ENCODE data around the gene MORC3.

Gene MORC3

DNA sequence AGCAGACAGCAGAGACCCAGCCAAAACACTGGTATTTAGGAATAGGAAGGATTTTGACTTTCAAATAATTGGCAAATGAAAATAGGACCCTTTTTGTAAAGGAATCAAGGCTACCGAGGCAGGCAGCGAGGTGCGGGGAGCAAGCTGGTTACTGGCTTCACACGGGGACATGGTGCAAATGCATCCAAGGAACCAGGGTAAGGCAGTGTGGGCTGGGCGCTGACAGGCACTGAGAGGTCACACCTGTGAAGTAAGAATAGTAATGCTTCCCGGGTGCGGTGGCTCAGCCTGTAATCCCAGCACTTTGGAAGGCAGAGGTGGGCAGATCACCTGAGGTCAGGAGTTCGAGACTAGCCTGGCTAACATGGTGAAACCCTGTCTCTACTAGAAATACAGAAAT, 80.7 kb downstream of the MORC3 start:
- no peaks in the 10 kb centered on the region for H3K27me3 ChIP-seq (ENCODE audit: insufficient read depth, poor library complexity, severe bottlenecking)
- H3K4me3 ChIP-seq (ENCODE audit: severe bottlenecking), result no peak overlapping the region
- H3K27ac ChIP-seq (ENCODE audit: poor library complexity, severe bottlenecking), result no peak overlapping the region
- TF ChIP-seq CTCF (IDR thresholded peaks at IDR 0.05; ENCODE audit: poor library complexity, severe bottlenecking), result no peak
- H3K4me1 ChIP-seq (ENCODE audit: insufficient read depth, poor library complexity, severe bottlenecking), result no peaks in the 10 kb centered on the region
- no peaks in the 10 kb centered on the region for H3K9me3 ChIP-seq (ENCODE audit: severe bottlenecking)
- peaks cover 77% of the 10 kb centered on the region for H3K36me3 ChIP-seq (ENCODE audit: low read depth)
- DNase-seq (ENCODE audit: low spot score) (no peak), ATAC-seq (ENCODE audit: low read depth) (no peak)

DNA sequence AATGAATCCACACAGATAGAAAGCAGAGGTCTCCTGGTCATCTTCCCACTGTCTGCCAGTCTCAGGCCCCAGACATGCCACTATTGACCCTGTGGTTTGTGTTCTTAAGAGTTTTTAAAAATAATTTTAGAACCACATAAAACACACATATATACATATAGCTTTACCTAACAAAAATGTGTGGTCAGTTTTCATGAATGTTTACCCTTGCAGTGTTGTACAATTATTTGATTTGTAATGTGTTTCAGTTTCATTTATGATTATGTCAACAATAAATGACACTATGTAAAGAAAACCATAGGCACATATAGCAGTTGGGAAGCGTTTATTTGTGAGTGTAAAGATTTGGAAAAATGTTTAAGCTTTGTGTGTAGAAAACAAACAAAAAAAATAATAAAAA, 82.3 kb downstream of the MORC3 start:
- Histone ChIP-seq H3K4me3 (ENCODE audit: severe bottlenecking) (no peak overlapping the region), H3K27me3 (ENCODE audit: insufficient read depth, poor library complexity, severe bottlenecking) (no peaks in the 10 kb centered on the region), H3K27ac (ENCODE audit: poor library complexity, severe bottlenecking) (no peak overlapping the region), H3K9me3 (ENCODE audit: severe bottlenecking) (no peaks in the 10 kb centered on the region), H3K36me3 (ENCODE audit: low read depth) (peaks cover 81% of the 10 kb centered on the region), H3K4me1 (ENCODE audit: insufficient read depth, poor library complexity, severe bottlenecking) (no peaks in the 10 kb centered on the region)
- no peak for DNase-seq (ENCODE audit: low spot score)
- ATAC-seq (ENCODE audit: low read depth), result no peak
- TF ChIP-seq CTCF (IDR thresholded peaks at IDR 0.05; ENCODE audit: poor library complexity, severe bottlenecking), result no peak

- H3K4me1 ChIP-seq (ENCODE audit: insufficient read depth, poor library complexity, severe bottlenecking), result no peaks in the 10 kb centered on the region
- H3K27me3 ChIP-seq (ENCODE audit: insufficient read depth, poor library complexity, severe bottlenecking), result no peaks in the 10 kb centered on the region
- TF ChIP-seq CTCF (IDR thresholded peaks at IDR 0.05; ENCODE audit: poor library complexity, severe bottlenecking), result no peak
- H3K36me3 ChIP-seq (ENCODE audit: low read depth), result peaks cover 79% of the 10 kb centered on the region
- H3K27ac ChIP-seq (ENCODE audit: poor library complexity, severe bottlenecking), result no peak overlapping the region
- no peak overlapping the region for H3K4me3 ChIP-seq (ENCODE audit: severe bottlenecking)
- ATAC-seq (ENCODE audit: low read depth), result no peak
- DNase-seq (ENCODE audit: low spot score), result no peak
- H3K9me3 ChIP-seq (ENCODE audit: severe bottlenecking), result no peaks in the 10 kb centered on the region
Measured at GRCh38 chr21:36403713-36404112, 83.7 kb downstream of the MORC3 start.

DNA sequence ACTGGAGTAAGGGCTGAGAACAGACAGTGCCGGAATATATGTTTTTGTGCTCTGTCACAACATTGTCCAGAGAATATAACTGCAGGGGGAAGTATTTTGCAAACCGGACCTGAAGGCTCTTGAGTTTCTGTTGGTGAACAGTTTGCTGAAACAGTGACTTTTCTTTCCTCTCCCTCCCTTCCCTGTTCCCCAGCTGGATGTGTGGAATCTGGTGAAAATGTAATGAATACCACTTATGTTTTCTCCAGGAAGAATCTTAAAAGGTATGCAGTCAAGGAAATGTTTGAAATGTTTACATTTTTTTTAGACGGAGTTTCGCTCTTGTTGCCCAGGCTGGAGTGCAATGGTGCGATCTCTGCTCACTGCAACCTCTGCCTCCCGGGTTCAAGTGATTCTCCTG, 88.6 kb downstream of the MORC3 start:
- peaks cover 61% of the 10 kb centered on the region for H3K36me3 ChIP-seq (ENCODE audit: low read depth)
- ATAC-seq (ENCODE audit: low read depth) (no peak), DNase-seq (ENCODE audit: low spot score) (no peak)
- no peak overlapping the region for H3K4me3 ChIP-seq (ENCODE audit: severe bottlenecking)
- TF ChIP-seq CTCF (IDR thresholded peaks at IDR 0.05; ENCODE audit: poor library complexity, severe bottlenecking), result no peak
- H3K27ac ChIP-seq (ENCODE audit: poor library complexity, severe bottlenecking), result no peak overlapping the region
- H3K27me3 ChIP-seq (ENCODE audit: insufficient read depth, poor library complexity, severe bottlenecking), result no peaks in the 10 kb centered on the region
- H3K9me3 ChIP-seq (ENCODE audit: severe bottlenecking), result no peaks in the 10 kb centered on the region
- H3K4me1 ChIP-seq (ENCODE audit: insufficient read depth, poor library complexity, severe bottlenecking), result no peaks in the 10 kb centered on the region

DNA sequence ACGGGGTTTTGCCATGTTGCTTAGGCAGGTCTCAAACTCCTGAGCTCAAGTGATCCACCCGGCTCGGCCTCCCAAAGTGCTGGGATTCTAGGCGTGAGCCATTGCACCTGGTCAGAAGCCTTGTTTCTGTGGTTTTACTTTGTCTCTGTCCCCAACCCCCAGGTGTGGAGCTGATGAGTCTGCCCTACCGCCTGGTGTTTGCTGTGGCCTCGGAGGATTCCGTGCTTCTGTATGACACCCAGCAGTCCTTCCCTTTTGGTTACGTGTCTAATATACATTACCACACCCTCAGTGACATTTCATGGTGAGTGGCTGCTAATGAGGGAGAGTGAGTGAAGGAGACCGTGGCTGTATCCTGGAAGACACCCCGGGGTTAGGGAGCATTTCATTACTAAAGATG, 91.3 kb downstream of the MORC3 start:
- TF ChIP-seq CTCF (IDR thresholded peaks at IDR 0.05; ENCODE audit: poor library complexity, severe bottlenecking), result no peak
- no peak overlapping the region for H3K27ac ChIP-seq (ENCODE audit: poor library complexity, severe bottlenecking)
- no peaks in the 10 kb centered on the region for H3K27me3 ChIP-seq (ENCODE audit: insufficient read depth, poor library complexity, severe bottlenecking)
- ATAC-seq (ENCODE audit: low read depth), result no peak
- DNase-seq (ENCODE audit: low spot score), result no peak
- H3K4me3 ChIP-seq (ENCODE audit: severe bottlenecking), result no peak overlapping the region
- H3K36me3 ChIP-seq (ENCODE audit: low read depth), result peaks cover 68% of the 10 kb centered on the region
- no peaks in the 10 kb centered on the region for H3K9me3 ChIP-seq (ENCODE audit: severe bottlenecking)
- H3K4me1 ChIP-seq (ENCODE audit: insufficient read depth, poor library complexity, severe bottlenecking), result no peaks in the 10 kb centered on the region
